Measurements from ENCODE around the gene ARHGAP28. TPM values are rescaled to one million over a fixed set of nuclear protein-coding genes. Genes with fewer than 3 reads are reported as not detected.

The ARHGAP28 gene
- total and polyA plus RNA-seq, 2 of the 13 experiments (the other 11 are each of a cell fraction or from before 2014, with no cell fraction given) = not detected

DNA sequence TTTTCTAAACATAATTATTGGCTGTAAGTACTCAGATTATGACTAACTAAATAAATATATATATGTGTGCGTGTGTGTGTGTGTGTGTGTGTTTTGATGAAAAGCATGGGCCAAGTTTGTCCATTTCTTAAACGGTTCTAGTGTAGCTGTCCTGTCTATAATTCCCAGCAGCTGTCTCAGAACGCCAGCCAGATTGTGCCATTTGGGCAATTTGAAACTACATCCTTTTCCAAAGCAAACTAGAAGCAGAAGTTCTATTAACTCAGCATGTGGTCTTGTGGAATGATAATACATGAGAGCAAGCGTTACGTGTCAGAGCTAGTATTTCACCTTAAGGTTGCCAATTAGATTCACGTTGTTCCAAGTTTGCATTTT is 1.7 kb downstream of the ARHGAP28 start:
- Histone ChIP-seq H3K9ac (ENCODE audit: insufficient read depth, low read depth, low read length) (no peak overlapping the region), H3K27ac (ENCODE audit: extremely low read length, insufficient read depth, low read length) (no peak overlapping the region), H3K4me3 (replicated peaks in 1 of 3; ENCODE audit: insufficient read depth in 1 of 3, low read depth in 2 of 3, low read length in 3 of 3) (no peak overlapping the region), H4K20me1 (ENCODE audit: insufficient read depth, low read length) (no peaks in the 10 kb centered on the region), H3K9me3 (ENCODE audit: low read length) (no peaks in the 10 kb centered on the region), H3K27me3 (ENCODE audit: control insufficient read depth in 1 of 2, insufficient read depth in 2 of 2, low read length in 2 of 2) (peaks cover 0 to 19% of the 10 kb centered on the region in 2 experiments; a peak in 1 of 5 replicates), H3K79me2 (ENCODE audit: insufficient read depth, low read length) (no peaks in the 10 kb centered on the region), H3K4me1 (ENCODE audit: insufficient read depth, low read length) (no peaks in the 10 kb centered on the region), H3K4me2 (ENCODE audit: low read depth, low read length) (no peak overlapping the region), H3K36me3 (replicated peaks in 1 of 2; ENCODE audit: control insufficient read depth in 1 of 2, insufficient read depth in 2 of 2, low read length in 2 of 2) (no peaks in the 10 kb centered on the region), H2AFZ (ENCODE audit: low read length) (no peak overlapping the region)
- FAIRE-seq (no peak), DNase-seq (ENCODE audit: low spot score) (no peak), ATAC-seq (no peak)
- WGBS (ENCODE audit: low lambda C conversion rate) = 22% methylated on average over 4 of the region's 6 CpGs
- ChIA-PET POLR2A (no interaction called here), CTCF (ENCODE audit: low intra/inter-chr PET ratio, low total read pairs) (no interaction called here)
- in situ Hi-C loops (cut with HindIII; ENCODE audit: extremely low pct_ligation_motif_present, low pct_unique_long_range_greater_than_20kb) = no loop called here
- BruUV-seq (replicated peaks) = no TSS peak
- intact Hi-C loops (cut with micrococcal nuclease; ENCODE audit: unreplicated experiment) = no loop called here
- TF ChIP-seq MTF2 (CRISPR knock-in tag; IDR thresholded peaks at IDR 0.05; ENCODE audit: borderline replicate concordance) = no peak
- no peak for TF ChIP-seq ZNF549 (CRISPR knock-in tag; IDR thresholded peaks at IDR 0.05)
- no peak for TF ChIP-seq ZNF674 (CRISPR knock-in tag; IDR thresholded peaks at IDR 0.05; ENCODE audit: low read depth)
- no peak for TF ChIP-seq PCBP2 (optimal IDR thresholded peaks at IDR 0.05; ENCODE audit: low read depth, low read length, poor library complexity, severe bottlenecking)
- no peak for TF ChIP-seq ZNF264 (CRISPR knock-in tag; IDR thresholded peaks at IDR 0.05)
- no peak for TF ChIP-seq U2AF2 (IDR thresholded peaks at IDR 0.05; ENCODE audit: low read depth, low read length)
- no peak for TF ChIP-seq ZNF296 (CRISPR knock-in tag; conservative IDR thresholded peaks at IDR 0.05)
- TF ChIP-seq RAD21 (CRISPR knock-in tag; IDR thresholded peaks at IDR 0.05) = no peak
- TF ChIP-seq, protein P1, sequence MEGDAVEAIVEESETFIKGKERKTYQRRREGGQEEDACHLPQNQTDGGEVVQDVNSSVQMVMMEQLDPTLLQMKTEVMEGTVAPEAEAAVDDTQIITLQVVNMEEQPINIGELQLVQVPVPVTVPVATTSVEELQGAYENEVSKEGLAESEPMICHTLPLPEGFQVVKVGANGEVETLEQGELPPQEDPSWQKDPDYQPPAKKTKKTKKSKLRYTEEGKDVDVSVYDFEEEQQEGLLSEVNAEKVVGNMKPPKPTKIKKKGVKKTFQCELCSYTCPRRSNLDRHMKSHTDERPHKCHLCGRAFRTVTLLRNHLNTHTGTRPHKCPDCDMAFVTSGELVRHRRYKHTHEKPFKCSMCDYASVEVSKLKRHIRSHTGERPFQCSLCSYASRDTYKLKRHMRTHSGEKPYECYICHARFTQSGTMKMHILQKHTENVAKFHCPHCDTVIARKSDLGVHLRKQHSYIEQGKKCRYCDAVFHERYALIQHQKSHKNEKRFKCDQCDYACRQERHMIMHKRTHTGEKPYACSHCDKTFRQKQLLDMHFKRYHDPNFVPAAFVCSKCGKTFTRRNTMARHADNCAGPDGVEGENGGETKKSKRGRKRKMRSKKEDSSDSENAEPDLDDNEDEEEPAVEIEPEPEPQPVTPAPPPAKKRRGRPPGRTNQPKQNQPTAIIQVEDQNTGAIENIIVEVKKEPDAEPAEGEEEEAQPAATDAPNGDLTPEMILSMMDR (CRISPR knock-in tag; IDR thresholded peaks at IDR 0.05) = no peak
- TF ChIP-seq PHF8 (CRISPR knock-in tag; IDR thresholded peaks at IDR 0.05) = no peak
- no peak for TF ChIP-seq HCFC1 (IDR thresholded peaks at IDR 0.05; ENCODE audit: low read depth, low read length)
- no peak for TF ChIP-seq NR2C2 (CRISPR knock-in tag; IDR thresholded peaks at IDR 0.05; ENCODE audit: borderline replicate concordance)
- TF ChIP-seq ZIK1 (CRISPR knock-in tag; IDR thresholded peaks at IDR 0.05; ENCODE audit: borderline replicate concordance, low read depth) = no peak

Data from HepG2 (cell line).